Kidney (tissue), 14 donors: Measurements from ENCODE around the gene DNAAF1. TPM values are rescaled to one million over a fixed set of nuclear protein-coding genes. Genes with fewer than 3 reads are reported as not detected.
"Not testable (repeated sequence)": the region's sequence is repeated elsewhere in the genome, so short reads cannot be mapped to it uniquely, and the experiment has no call there.

Experiments
- DNase-seq, 5 donors: peaks; one replicate each; pipeline ENCODE4 v3.0.0-alpha.2; 2013 to 2020
- FAIRE-seq: peaks from 2 replicates; lab custom pipeline; 2012; peaks lifted over from hg19 to GRCh38; lab: Jason Lieb, UNC
- H3K27ac ChIP-seq, 2 donors: one replicate each; pipeline ENCODE4 v1.7.0; 2013; ENCODE audit warnings: low read depth in 2 of 2, low read length in 2 of 2, inconsistent platforms in 1 of 2
- H3K27me3 ChIP-seq: one replicate; pipeline ENCODE4 v1.7.1; 2013; ENCODE audit warnings: low read length, inconsistent platforms; ENCODE audit not compliant: control insufficient read depth, insufficient read depth
- H3K36me3 ChIP-seq, 3 donors: one replicate each; pipeline versions ENCODE4 v1.7.0 to v1.7.1; 2013; ENCODE audit warnings: low read length in 3 of 3, control low read depth in 1 of 3, inconsistent platforms in 1 of 3; ENCODE audit not compliant: insufficient read depth in 3 of 3, control insufficient read depth in 2 of 3
- H3K4me1 ChIP-seq, 3 donors: one replicate each; pipeline versions ENCODE4 v1.7.0 to v1.7.1; 2013; ENCODE audit warnings: low read length in 3 of 3, inconsistent platforms in 1 of 3, low read depth in 1 of 3; ENCODE audit not compliant: control insufficient read depth in 2 of 3, insufficient read depth in 2 of 3
- H3K4me3 ChIP-seq, 3 donors: one replicate each; pipeline versions ENCODE4 v1.7.0 to v1.8.1; 2013; ENCODE audit warnings: low read length in 3 of 3, control low read depth in 1 of 3, inconsistent platforms in 1 of 3
- H3K9ac ChIP-seq, 3 donors: one replicate each; pipeline versions ENCODE4 v1.7.0 to v1.7.1; 2013; ENCODE audit warnings: low read length in 3 of 3, control low read depth in 1 of 3, inconsistent platforms in 1 of 3
- H3K9me3 ChIP-seq, 3 donors: one replicate each; pipeline versions ENCODE4 v1.7.0 to v1.7.1; 2013; ENCODE audit warnings: low read length in 3 of 3, control low read depth in 1 of 3, inconsistent platforms in 1 of 3; ENCODE audit not compliant: control insufficient read depth in 2 of 3, insufficient read depth in 1 of 3
- intact Hi-C: fragments of 100-400 bp; cut with DNase I; formaldehyde crosslinking; loops from one replicate; pipeline ENCODE4 v1.11.1; 2022
- polyA plus RNA-seq: library from polyadenylated mRNA; stranded (reverse); fragments of 350-450 nt; fragmentation: Illumina TruSeq; extraction: RNeasy Lipid Tissue Mini Kit (QIAGEN cat#74804); gene quantifications from one replicate; pipeline ENCODE4 v1.2.3, GENCODE V29; 2014; ENCODE audit warnings: low read depth, low replicate concordance; ENCODE audit not compliant: insufficient read depth
- total RNA-seq: library from RNA; stranded (reverse); fragmentation: NEBNext Ultra II Directional; extraction: Animal tissue kit (Norgen Biotek cat#: 25700); gene quantifications from one replicate; pipeline ENCODE4 v1.2.1, GENCODE V29; 2021
- TF ChIP-seq, protein P1 (sequence below): IDR thresholded peaks from 3 replicates; pipeline ENCODE4 v1.5.1; 2012; ENCODE audit warnings: mild to moderate bottlenecking, moderate library complexity, borderline replicate concordance; ENCODE audit not compliant: insufficient read depth; ENCODE audit errors: extremely low read depth
- donor health status: control.
- donor health status: control.
- donor health status: control.
- donor health status: control.
- donor health status: control.
- donor health status: DM: yes; HTN: yes; CAD: no.
- donor health status: Normal renal cell carcinoma (clear cell type).

Gene DNAAF1
- total and polyA plus RNA-seq, 2 donors from 2014 or later = 2.4 to 4.8 TPM

GRCh38 chr16:84215531-84215930 is 70.4 kb downstream of the DNAAF1 start:
- H3K9ac ChIP-seq = no peak overlapping the region
- H3K27ac ChIP-seq = no peak overlapping the region
- DNase-seq (no peak), FAIRE-seq (no peak)
- no peaks in the 10 kb centered on the region for H3K9me3 ChIP-seq
- H3K36me3 ChIP-seq = no peaks in the 10 kb centered on the region
- no peaks in the 10 kb centered on the region for H3K27me3 ChIP-seq
- H3K4me1 ChIP-seq = no peaks in the 10 kb centered on the region
- H3K4me3 ChIP-seq = no peak overlapping the region
- intact Hi-C loops = no loop called here
- TF ChIP-seq, protein P1, sequence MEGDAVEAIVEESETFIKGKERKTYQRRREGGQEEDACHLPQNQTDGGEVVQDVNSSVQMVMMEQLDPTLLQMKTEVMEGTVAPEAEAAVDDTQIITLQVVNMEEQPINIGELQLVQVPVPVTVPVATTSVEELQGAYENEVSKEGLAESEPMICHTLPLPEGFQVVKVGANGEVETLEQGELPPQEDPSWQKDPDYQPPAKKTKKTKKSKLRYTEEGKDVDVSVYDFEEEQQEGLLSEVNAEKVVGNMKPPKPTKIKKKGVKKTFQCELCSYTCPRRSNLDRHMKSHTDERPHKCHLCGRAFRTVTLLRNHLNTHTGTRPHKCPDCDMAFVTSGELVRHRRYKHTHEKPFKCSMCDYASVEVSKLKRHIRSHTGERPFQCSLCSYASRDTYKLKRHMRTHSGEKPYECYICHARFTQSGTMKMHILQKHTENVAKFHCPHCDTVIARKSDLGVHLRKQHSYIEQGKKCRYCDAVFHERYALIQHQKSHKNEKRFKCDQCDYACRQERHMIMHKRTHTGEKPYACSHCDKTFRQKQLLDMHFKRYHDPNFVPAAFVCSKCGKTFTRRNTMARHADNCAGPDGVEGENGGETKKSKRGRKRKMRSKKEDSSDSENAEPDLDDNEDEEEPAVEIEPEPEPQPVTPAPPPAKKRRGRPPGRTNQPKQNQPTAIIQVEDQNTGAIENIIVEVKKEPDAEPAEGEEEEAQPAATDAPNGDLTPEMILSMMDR = no peak

DNA sequence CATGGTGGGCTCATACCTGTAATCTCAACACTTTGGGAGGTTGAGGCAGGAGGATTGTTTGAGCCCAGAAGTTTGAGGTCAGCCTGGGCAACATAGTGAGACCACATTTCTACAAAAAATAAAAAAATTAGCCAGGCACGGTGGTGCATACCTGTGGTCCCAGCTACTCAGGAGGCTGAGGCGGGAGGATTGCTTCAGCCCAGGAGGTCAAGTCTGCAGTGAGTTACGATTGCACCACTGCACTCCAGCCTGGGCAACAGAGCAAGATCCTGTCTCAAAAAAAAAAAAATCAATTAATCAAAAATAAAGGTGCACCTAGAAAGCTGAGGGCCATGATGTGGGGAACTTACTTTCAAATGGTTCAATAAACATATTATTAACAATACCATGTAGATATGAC is 71.0 kb downstream of the DNAAF1 start:
- DNase-seq, H3K4me1 ChIP-seq, H3K4me3 ChIP-seq, intact Hi-C loops, H3K9ac ChIP-seq, H3K36me3 ChIP-seq, FAIRE-seq, H3K27ac ChIP-seq, H3K9me3 ChIP-seq, H3K27me3 ChIP-seq: not testable (repeated sequence)

DNA sequence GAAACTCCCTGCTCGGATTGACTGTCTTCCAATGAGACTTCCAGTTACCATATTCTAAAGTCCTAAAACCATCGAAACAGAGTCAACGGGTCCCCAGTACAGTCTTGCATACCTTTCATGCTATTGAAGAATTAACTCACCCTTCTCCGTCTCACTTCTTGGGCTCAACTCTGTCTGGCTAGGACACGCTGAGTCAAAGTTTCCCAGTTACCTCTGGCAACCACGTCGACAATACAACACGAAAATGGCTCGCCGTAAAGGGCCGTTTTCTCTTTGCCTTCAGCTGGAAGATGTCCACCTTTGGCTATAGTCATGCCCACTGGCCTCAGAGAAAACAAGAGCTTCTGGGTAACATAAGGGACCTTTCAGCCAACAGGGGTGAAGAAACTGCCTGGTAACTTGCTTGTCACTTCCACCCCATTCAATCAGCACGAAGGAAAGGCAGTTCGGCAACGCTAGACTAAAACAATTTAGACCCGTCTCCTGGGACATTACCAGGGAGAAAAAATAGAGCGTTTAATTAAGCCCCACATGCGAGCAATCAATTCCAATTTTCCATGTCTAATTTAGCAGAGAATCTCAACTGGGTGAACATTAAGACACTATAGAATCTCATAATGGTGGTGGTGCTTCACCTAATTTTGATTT is 73.2 kb downstream of the DNAAF1 start:
- DNase-seq = no peak
- TF ChIP-seq, protein P1 = no peak
- H3K9me3 ChIP-seq = no peaks in the 10 kb centered on the region
- no peaks in the 10 kb centered on the region for H3K27me3 ChIP-seq
- no peak overlapping the region for H3K9ac ChIP-seq
- H3K36me3 ChIP-seq = no peaks in the 10 kb centered on the region
- H3K4me3 ChIP-seq = no peak overlapping the region
- no peak for FAIRE-seq
- no peaks in the 10 kb centered on the region for H3K4me1 ChIP-seq
- intact Hi-C loops = no loop called here
- H3K27ac ChIP-seq = no peak overlapping the region

DNA sequence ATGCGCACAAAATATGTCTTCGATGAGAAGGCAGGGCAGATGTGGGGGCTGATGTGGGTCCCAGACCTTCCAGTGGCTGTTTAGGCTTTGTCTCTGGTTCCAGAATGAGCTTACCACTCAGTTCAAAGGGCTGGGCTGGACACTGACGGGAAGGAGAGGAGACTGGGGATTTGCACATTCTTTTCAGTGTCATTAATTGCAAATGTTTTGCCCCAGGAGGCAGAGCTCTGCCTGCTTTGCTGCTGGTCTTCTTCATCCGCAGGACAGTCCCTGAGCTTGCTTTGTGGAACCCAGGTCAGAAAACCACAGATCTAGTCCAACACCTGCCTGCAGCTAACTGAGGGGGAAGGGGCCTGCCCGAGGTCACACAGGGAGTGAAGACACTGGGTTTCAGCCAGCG is 73.8 kb downstream of the DNAAF1 start:
- no peaks in the 10 kb centered on the region for H3K27me3 ChIP-seq
- no peak overlapping the region for H3K9ac ChIP-seq
- H3K27ac ChIP-seq = no peak overlapping the region
- intact Hi-C loops = no loop called here
- H3K36me3 ChIP-seq = no peaks in the 10 kb centered on the region
- H3K4me3 ChIP-seq = no peak overlapping the region
- H3K9me3 ChIP-seq = no peaks in the 10 kb centered on the region
- FAIRE-seq (no peak), DNase-seq (no peak)
- H3K4me1 ChIP-seq = no peaks in the 10 kb centered on the region
- TF ChIP-seq, protein P1 = no peak
